ENCODE data around the gene HLA-F. TPM values are rescaled to one million over a fixed set of nuclear protein-coding genes. Genes with fewer than 3 reads are reported as not detected.

HLA-F gene
- total RNA-seq, 2 donors from 2014 or later: 21.1 to 36.7 TPM

DNA sequence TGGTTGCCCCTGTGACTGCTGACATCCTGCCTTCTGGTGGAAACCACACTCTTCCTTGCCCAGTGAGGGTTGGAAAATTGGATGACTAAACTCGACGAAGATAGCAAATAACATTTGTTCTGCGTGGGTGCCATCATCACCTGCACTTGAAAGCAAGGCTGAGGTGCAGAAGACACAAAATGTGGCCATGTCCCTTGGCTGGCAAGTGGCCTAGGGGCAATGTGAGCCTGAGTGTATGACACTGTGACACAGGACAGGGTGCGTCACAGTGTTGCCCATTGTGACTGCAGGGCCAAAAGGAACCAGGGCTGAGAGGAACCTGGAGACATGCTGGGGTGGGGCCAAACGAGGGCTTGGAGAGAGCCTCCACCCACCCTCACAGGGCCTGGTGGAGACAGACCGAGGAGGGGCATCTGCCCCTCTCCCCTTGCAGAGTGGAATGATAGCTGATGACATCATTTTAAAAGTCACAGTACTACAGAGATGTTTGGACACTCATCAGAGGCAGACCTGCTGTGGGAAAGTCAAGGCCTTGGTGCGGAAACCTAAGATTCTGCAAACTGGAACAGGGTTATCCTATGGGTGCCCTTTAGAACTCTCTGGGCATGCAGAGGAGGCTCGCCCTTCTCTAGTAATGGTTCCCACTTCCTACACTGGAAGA is 12.8 kb upstream of the HLA-F start:
- H3K27ac ChIP-seq: no peak overlapping the region
- no peak overlapping the region for H3K4me3 ChIP-seq
- H3K36me3 ChIP-seq: no peaks in the 10 kb centered on the region
- no peaks in the 10 kb centered on the region for H3K9me3 ChIP-seq
- no peaks in the 10 kb centered on the region for H3K4me1 ChIP-seq
- TF ChIP-seq, protein P1, sequence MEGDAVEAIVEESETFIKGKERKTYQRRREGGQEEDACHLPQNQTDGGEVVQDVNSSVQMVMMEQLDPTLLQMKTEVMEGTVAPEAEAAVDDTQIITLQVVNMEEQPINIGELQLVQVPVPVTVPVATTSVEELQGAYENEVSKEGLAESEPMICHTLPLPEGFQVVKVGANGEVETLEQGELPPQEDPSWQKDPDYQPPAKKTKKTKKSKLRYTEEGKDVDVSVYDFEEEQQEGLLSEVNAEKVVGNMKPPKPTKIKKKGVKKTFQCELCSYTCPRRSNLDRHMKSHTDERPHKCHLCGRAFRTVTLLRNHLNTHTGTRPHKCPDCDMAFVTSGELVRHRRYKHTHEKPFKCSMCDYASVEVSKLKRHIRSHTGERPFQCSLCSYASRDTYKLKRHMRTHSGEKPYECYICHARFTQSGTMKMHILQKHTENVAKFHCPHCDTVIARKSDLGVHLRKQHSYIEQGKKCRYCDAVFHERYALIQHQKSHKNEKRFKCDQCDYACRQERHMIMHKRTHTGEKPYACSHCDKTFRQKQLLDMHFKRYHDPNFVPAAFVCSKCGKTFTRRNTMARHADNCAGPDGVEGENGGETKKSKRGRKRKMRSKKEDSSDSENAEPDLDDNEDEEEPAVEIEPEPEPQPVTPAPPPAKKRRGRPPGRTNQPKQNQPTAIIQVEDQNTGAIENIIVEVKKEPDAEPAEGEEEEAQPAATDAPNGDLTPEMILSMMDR (IDR thresholded peaks at IDR 0.05): no peak
- H3K27me3 ChIP-seq: no peaks in the 10 kb centered on the region
- DNase-seq (ENCODE audit: low spot score): no peak

DNA sequence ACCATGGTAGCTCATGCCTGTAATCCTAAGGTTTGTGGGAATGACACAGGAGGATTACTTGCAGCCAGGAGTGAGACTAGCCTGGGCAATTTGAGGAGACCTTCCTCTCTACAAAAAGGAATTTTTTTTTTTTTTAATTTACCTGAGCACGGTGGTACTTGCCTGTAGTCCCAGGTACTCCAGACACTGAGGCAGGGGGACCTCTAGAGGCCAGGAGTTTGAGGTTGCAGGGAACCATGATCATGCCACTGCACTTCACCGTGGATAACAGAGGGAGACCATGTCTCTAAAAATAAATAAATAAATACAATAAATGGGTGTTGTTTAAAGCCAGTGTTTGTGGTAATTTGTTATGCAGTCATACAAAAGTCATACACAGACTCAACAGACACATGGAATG is 2.4 kb upstream of the HLA-F start:
- TF ChIP-seq, protein P1 (IDR thresholded peaks at IDR 0.05): no peak
- no peak overlapping the region for H3K27ac ChIP-seq
- no peaks in the 10 kb centered on the region for H3K27me3 ChIP-seq
- no peak for DNase-seq (ENCODE audit: low spot score)
- no peak overlapping the region for H3K4me3 ChIP-seq
- peaks cover 0 to 18% of the 10 kb centered on the region in 2 donors for H3K4me1 ChIP-seq
- peaks cover 8% of the 10 kb centered on the region for H3K36me3 ChIP-seq
- H3K9me3 ChIP-seq: no peaks in the 10 kb centered on the region

DNA sequence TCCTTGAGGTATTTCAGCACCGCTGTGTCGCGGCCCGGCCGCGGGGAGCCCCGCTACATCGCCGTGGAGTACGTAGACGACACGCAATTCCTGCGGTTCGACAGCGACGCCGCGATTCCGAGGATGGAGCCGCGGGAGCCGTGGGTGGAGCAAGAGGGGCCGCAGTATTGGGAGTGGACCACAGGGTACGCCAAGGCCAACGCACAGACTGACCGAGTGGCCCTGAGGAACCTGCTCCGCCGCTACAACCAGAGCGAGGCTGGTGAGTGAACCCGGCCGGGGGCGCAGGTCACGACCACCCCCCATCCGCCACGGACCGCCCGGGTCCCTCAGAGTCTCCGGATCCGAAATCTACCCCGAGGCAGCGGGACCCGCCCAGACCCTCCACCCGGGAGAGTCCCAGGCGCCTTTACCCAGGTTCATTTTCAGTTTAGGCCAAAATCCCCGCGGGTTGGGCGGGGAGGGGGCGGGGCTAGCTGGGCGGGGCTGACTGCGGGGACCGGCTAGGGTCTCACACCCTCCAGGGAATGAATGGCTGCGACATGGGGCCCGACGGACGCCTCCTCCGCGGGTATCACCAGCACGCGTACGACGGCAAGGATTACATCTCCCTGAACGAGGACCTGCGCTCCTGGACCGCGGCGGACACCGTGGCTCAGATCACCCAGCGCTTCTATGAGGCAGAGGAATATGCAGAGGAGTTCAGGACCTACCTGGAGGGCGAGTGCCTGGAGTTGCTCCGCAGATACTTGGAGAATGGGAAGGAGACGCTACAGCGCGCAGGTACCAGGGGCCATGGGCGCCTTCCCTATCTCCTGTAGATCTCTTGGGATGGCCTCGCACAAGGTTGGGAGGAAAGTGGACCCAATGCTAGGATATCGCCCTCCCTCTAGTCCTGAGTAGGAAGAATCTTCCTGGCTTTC is 693 bp downstream of the HLA-F start:
- Histone ChIP-seq H3K27me3 (no peaks in the 10 kb centered on the region), H3K4me3 (peak overlapping the region; percentile 82 to 83), H3K36me3 (peaks cover 14% of the 10 kb centered on the region), H3K9me3 (no peaks in the 10 kb centered on the region), H3K4me1 (peaks cover 0 to 22% of the 10 kb centered on the region in 2 donors), H3K27ac (peak overlapping the region; percentile 85 to 92)
- no peak for DNase-seq (ENCODE audit: low spot score)
- TF ChIP-seq, protein P1 (IDR thresholded peaks at IDR 0.05): no peak

DNA sequence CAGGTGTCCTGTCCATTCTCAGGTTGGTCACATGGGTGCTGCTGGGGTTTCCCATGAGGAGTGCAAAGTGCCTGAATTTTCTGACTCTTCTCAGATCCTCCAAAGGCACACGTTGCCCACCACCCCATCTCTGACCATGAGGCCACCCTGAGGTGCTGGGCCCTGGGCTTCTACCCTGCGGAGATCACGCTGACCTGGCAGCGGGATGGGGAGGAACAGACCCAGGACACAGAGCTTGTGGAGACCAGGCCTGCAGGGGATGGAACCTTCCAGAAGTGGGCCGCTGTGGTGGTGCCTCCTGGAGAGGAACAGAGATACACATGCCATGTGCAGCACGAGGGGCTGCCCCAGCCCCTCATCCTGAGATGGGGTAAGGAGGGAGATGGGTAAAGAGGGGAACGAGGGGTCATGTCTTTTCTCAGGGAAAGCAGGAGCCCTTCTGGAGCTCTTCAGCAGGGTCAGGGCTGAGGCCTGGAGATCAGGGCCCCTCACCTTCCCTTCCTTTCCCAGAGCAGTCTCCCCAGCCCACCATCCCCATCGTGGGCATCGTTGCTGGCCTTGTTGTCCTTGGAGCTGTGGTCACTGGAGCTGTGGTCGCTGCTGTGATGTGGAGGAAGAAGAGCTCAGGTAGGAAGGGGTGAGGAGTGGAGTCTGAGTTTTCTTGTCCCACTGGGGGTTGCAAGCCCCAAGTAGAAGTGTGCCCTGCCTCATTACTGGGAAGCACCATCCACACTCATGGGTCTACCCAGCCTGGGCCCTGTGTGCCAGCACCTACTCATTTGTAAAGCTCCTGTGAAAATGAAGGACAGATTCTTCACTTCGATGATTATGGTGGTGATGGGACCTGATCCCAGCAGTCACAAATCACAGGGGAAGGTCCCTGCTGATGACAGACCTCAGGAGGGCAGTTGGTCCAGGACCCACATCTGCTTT is 2.0 kb downstream of the HLA-F start:
- Histone ChIP-seq H3K9me3 (no peaks in the 10 kb centered on the region), H3K27me3 (no peaks in the 10 kb centered on the region), H3K4me1 (peaks cover 0 to 22% of the 10 kb centered on the region in 2 donors), H3K4me3 (peak overlapping the region in 1 of 2 donors; percentile 82), H3K36me3 (peaks cover 14% of the 10 kb centered on the region), H3K27ac (no peak overlapping the region)
- TF ChIP-seq, protein P1 (IDR thresholded peaks at IDR 0.05): no peak
- DNase-seq (ENCODE audit: low spot score): no peak

DNA sequence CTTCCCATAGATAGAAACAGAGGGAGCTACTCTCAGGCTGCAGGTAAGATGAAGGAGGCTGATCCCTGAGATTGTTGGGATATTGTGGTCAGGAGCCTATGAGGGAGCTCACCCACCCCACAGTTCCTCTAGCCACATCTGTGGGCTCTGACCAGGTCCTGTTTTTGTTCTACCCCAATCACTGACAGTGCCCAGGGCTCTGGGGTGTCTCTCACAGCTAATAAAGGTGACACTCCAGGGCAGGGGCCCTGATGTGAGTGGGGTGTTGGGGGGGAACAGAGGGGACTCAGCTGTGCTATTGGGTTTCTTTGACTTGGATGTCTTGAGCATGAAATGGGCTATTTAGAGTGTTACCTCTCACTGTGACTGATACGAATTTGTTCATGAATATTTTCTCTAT is 2.8 kb downstream of the HLA-F start:
- H3K27me3 ChIP-seq: no peaks in the 10 kb centered on the region
- H3K4me1 ChIP-seq: peaks cover 0 to 22% of the 10 kb centered on the region in 2 donors
- H3K4me3 ChIP-seq: no peak overlapping the region
- TF ChIP-seq, protein P1 (IDR thresholded peaks at IDR 0.05): no peak
- peaks cover 14% of the 10 kb centered on the region for H3K36me3 ChIP-seq
- DNase-seq (ENCODE audit: low spot score): no peak
- H3K27ac ChIP-seq: no peak overlapping the region
- no peaks in the 10 kb centered on the region for H3K9me3 ChIP-seq

Data from right atrium auricular region (tissue), 2 donors.